Measurements from ENCODE around the gene ZNF823. TPM values are rescaled to one million over a fixed set of nuclear protein-coding genes. Genes with fewer than 3 reads are reported as not detected.

The ZNF823 gene
- total RNA-seq, 1 donor from 2014 or later = 3.7 TPM

- peak; percentile 88 for DNase-seq (ENCODE audit: low spot score)
- ATAC-seq = peak; percentile 70
Measured at GRCh38 chr19:11737964-11738745, 591 bp downstream of the ZNF823 start.

GRCh38 chr19:11736696-11737095, 2.0 kb downstream of the ZNF823 start:
- ATAC-seq (no peak), DNase-seq (ENCODE audit: low spot score) (no peak)

GRCh38 chr19:11735375-11735774, 3.4 kb downstream of the ZNF823 start:
- DNase-seq (ENCODE audit: low spot score) = no peak
- no peak for ATAC-seq

- ATAC-seq = no peak
- DNase-seq (ENCODE audit: low spot score) = no peak
Measured at GRCh38 chr19:11729586-11729985, 9.2 kb downstream of the ZNF823 start.

GRCh38 chr19:11722414-11722813, 16.3 kb downstream of the ZNF823 start:
- no peak for DNase-seq (ENCODE audit: low spot score)
- ATAC-seq = no peak

GRCh38 chr19:11721681-11722080, 17.1 kb downstream of the ZNF823 start:
- ATAC-seq = no peak
- DNase-seq (ENCODE audit: low spot score) = no peak

- no peak for ATAC-seq
- DNase-seq (ENCODE audit: low spot score) = no peak
Measured at GRCh38 chr19:11710313-11710712, 28.4 kb downstream of the ZNF823 start.

- no peak for ATAC-seq
- DNase-seq (ENCODE audit: low spot score) = no peak
Measured at GRCh38 chr19:11708457-11708856, 30.3 kb downstream of the ZNF823 start.

GRCh38 chr19:11705474-11705873, 33.3 kb downstream of the ZNF823 start:
- ATAC-seq (no peak), DNase-seq (ENCODE audit: low spot score) (no peak)

GRCh38 chr19:11704626-11705025, 34.1 kb downstream of the ZNF823 start:
- ATAC-seq = no peak
- DNase-seq (ENCODE audit: low spot score) = no peak

GRCh38 chr19:11699931-11700794, 38.6 kb downstream of the ZNF823 start:
- ATAC-seq = peak; percentile 89
- DNase-seq (ENCODE audit: low spot score) = no peak

- ATAC-seq (no peak), DNase-seq (ENCODE audit: low spot score) (no peak)
Measured at GRCh38 chr19:11698231-11698630, 40.5 kb downstream of the ZNF823 start.

GRCh38 chr19:11697284-11697855, 41.4 kb downstream of the ZNF823 start:
- DNase-seq (ENCODE audit: low spot score) (no peak), ATAC-seq (no peak)

- ATAC-seq (peak; percentile 97), DNase-seq (ENCODE audit: low spot score) (peak; percentile 89)
Measured at GRCh38 chr19:11694533-11695439, 44.0 kb downstream of the ZNF823 start.

GRCh38 chr19:11693505-11694499, 44.9 kb downstream of the ZNF823 start:
- DNase-seq (ENCODE audit: low spot score) (no peak), ATAC-seq (no peak)

GRCh38 chr19:11692127-11692790, 46.5 kb downstream of the ZNF823 start:
- DNase-seq (ENCODE audit: low spot score) (no peak), ATAC-seq (no peak)

- ATAC-seq = no peak
- DNase-seq (ENCODE audit: low spot score) = no peak
Measured at GRCh38 chr19:11685676-11686650, 52.8 kb downstream of the ZNF823 start.
